HG02884 (cell line): Measurements from ENCODE around the gene WEE1.
A peak's percentile ranks its signal among the peaks of the same experiment; 100 is the strongest.
"Not testable (repeated sequence)": the region's sequence is repeated elsewhere in the genome, so short reads cannot be mapped to it uniquely, and the experiment has no call there.

Source experiments
- ATAC-seq: cut with Tn5 transposase; IDR thresholded peaks from one replicate; pipeline ENCODE4 v1.9.1; 2021; ENCODE audit warnings: mild to moderate bottlenecking, moderate library complexity; ENCODE audit not compliant: unreplicated experiment

WEE1 gene

DNA sequence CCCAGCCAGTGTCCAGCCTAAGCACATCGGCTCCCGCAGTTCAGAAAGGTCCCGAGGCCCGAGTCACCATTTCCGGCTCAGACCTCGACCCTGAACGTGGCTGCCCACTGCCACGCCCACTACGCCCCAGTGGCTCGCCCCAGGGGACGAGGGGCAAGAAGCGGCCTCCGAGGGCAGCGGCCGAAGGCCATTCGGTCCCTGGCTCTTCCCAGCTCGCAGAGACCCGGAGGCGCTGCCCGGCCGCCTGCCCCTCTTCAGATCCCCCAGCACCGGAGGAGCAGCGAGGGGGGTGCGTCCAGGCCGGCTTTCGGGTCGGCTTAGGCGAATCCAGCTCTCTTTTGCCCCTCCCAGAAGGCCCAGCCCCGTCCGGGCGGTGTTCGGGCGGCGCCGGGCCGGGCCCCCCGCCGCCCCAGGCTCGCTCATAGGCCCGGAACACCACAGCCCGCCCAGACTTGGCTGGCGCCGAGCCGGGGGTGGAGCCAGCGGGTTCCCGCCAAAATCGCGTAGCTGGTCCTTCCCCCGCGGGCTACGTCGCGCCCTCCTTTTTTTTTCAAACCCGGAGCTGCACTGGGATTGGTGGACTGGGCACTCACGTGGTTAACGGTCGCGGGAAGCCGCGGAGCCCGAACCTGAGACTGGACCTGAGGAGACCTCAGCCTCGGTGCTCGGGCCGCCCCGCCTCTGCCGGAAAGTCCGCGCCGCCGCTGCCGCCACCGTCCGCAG is at the start of gene WEE1:
Gene WEE1, plus strand, starts transcription at position 619 of the 723 bp plus-strand sequence. CDS start 264 bp downstream, outside the sequence.
- ATAC-seq, result peak; percentile 86

DNA sequence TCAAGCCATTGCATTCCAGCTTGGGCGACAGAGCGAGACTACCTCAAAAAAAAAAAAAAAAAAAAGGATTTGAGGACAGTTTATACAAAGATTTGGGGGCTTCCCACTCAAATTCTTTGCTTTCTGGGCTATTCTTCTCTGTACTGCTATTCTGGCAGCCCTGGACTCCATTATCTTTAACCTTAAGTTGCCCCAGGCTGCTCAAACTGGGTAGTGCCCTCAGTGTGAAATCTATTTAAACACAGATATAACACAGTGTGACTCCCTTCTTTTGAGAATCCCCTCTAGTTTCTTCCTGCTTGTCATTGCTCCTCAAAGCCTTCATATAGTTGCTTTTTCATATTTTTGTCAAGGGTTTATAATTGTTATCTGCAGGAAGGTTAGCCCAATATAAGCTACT is 49.5 kb upstream of the WEE1 start:
- ATAC-seq, result no peak

DNA sequence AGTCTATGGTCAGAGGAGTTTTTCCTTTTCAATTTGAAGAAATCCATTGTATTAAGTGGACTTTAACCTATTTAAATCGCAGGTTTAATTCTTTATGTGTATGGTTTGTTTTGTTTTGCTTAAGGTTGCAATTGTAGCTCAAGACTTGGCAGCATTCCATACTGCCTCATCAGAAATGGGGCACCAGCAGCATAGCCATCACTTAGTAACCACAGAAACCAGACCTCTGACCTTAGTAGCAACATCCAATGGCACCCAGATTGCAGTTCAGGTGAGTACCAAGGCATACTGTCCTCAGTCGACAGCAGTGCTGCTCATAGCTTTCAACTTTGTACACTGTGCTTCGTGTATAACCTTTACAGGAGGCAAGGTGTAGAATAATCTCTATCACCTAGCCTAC is 48.4 kb upstream of the WEE1 start:
- no peak for ATAC-seq

DNA sequence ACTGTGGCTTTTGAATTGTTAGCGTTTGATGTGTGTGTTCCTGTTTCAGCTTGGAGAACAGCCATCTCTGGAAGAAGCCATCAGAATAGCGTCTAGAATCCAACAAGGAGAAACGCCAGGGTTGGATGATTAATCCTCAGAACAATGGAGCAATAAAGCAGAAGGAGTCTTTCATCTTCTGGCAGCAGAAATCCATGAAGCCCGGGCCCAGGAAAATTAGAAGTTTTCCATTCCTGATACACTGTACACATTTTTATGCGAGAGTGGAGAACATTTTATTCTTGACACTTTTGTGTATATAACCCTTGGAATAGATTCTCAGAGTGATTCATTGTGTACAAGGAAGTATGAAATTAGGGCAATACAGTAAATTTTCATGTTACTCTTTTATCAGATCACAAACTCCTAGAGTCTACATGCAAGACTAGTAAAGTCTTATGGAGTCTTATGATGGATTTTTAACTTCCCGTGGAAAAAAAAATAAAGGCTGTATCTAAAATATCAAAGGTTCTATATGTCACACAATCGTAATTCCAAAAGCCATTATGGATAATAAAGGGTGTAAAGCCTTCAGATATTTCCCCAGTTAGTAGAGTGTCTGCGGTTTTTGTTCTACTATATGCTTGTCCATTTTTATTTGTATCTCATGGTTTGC is 45.9 kb upstream of the WEE1 start:
- no peak for ATAC-seq

DNA sequence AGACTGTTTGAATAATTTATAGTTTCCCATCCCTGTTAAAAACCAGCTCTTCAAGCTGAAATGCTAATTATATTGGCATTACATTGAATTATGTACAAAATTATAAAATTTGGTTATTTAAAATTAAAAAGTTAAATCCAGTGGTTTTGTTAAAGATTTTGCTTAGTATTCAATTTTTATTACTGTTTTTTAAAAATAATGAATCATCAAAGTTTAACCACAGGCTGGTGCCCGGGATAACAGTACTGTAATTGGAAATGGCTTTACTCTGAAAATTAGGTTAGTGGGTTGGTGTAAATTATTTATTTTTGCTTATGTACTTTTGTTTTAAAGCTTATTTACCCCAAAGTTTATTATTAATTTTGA is 45.4 kb upstream of the WEE1 start:
- ATAC-seq, result no peak

- ATAC-seq, result no peak
These were observed 44.7 kb upstream of the WEE1 start for GRCh38 chr11:9528573-9529333.

DNA sequence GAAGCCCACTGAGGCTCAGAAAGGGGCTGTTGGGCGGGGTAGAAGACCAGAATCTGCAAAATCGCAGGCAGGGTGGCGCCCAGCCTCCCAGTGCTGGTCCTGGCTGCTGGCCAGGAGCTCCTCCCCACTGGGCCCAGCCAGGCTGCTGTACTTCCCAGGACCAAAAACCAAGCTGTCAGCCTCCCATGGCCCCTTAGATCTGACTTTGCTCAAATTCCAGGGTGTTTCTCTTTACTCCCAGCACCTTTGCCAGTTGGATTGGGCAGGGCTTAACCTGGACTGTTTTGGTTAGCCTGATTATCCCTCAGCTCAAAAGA is 44.2 kb upstream of the WEE1 start:
- ATAC-seq, result no peak

DNA sequence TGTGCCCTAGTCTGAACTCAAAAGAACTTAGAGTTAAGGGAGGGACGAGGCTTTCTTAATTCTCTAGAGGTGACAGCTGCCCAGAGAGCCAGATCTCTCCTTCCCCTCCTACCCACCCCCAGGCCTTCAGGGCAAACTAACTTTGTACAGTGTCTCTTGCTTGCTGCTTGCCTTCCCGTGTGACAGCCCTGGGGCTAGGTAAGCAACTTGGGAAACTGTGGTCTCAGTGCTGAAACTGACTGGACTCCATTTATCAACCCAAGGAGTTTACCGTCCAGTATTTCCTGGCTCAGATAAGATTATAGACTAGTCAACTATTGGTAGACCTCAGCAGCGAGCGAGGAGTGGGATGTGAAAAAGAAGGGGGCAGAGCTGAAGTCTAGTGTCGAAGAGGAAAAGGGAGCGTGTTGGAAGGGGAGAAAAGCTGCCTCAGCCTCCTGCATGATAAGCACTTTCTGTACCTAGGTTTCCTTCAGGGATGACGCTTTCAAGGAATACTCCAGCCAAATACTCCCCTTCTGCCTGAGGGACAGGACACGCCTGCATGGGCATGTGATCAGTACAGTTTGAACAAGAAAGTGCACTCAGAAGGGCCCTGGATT is 43.3 kb upstream of the WEE1 start:
- no peak for ATAC-seq

GRCh38 chr11:9530901-9531625 is 42.4 kb upstream of the WEE1 start:
- no peak for ATAC-seq

DNA sequence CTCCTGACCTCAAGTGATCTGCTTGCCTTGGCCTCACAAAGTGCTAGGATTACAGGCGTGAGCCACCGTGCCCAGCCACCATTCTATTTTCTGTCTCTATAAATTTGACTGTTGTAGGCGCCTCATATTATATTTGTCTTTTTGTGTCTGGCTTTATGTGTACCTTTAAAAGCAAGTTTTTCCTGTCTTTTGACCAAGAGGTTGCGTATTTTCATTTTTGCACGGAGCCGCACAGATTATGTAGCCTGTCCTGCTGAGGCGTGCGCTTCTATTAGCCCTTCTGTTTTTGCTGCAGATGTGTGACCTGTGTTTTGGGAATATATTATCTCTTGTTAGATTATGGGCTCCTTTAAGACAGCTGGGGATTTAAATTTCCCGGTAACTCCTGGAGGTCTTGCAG is 40.4 kb upstream of the WEE1 start:
- ATAC-seq, result no peak

DNA sequence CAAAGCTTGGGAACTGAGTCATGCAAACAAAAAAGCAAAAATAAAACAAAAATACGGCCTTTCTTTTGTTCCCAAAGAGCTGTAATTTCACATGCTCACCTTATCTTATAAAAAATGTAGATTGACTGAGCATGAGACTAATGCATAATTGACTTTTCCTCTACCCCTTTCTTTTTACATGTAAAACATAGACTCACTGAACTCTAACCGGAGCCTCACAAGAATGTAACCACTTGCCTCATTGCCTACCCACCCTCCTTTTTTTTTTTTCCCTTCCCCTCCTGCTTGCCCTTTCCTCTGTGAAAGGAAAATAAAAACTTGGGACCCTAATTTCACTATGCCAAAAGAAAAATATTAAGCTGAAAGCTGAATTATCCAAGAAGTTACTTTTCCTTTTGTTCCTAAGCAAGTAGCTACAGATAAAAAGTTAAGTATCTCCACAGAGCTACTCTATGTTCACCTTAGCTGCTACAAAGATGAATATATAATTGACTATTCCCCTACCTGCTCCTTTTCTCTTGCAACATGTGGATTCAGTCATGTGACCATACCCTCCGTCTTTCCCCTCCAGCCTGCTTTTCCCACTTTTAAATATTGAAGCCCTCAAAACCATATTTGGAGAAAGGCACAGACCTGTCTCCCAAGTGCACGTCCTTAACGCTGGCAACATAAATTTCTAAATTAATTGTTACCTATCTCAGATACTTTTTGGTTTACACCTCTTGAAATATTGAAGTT is 39.6 kb upstream of the WEE1 start:
- ATAC-seq, result no peak

- ATAC-seq, result no peak
These were observed 38.2 kb upstream of the WEE1 start for GRCh38 chr11:9535189-9535781.

DNA sequence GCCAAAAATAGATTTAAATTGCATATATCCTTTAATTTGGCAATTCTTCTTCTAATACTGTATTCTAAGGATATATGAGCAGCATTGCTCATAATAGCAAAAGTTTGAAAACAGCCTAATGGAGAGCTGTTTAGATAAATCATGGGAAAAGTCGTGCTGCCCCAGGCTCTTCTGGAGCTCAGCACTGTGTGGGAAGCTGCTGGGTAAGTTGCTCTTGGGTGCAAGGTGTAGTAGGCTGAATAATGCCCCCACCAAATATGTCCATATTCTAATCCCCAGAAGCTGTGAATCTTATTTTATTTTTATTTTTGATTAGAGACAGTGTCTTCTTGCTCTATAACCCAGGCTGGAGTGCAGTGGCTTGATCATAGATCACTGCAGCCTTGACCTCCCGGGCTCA is 34.9 kb upstream of the WEE1 start:
- no peak for ATAC-seq

DNA sequence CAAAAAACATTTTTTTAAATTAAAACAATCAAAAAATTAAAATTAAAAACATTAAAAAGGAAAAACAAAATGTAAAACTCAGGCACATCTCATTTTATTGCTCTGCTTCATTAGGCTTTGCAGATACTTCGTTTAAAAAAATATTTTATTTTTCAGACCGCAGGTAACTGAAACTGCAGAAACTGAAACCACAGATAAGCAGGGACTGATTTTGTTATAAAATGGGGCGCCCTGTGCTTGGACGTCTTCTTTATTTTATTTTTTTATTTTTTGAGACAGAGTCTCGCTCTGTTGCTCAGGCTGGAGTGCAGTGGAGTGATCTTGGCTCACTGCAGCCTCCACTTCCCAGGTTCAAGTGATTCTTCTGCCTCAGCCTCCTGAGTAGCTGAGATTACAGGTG is 24.3 kb upstream of the WEE1 start:
- ATAC-seq, result not testable (repeated sequence)

- no peak for ATAC-seq
These were observed 23.3 kb upstream of the WEE1 start for GRCh38 chr11:9550191-9550628.

DNA sequence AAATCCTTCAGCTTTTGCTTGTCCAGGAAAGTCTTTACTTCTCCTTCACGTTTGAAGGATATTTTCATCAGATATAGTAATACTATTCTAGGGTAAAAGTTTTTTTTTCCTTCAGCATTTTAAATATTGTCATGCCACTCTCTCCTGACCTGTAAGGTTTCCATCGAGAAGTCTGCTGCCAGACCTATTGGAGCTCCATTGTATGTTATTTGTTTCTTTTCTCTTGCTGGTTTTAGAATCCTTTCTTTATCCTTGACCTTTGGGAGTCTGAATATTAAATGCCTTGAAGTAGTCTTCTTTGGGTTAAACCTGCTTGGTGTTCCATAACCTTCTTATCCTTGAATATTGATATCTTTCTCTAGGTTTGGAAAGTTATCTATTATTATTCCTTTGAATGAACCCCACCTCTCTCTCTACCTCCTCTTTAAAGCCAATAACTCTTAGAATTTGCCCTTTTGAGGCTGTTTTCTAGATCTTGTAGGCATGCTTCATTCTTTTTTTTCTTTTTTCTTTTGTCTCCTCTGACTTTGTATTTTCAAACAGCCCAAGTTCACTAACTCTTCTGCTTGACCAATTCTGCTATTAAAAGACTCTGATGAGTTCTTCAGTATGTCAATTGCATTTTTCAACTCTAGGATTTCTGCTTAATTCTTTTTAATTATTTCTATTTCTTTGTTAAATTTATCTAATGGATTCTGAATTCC is 12.0 kb upstream of the WEE1 start:
- no peak for ATAC-seq

- no peak for ATAC-seq
These were observed 10.8 kb upstream of the WEE1 start for GRCh38 chr11:9562716-9563115.

- ATAC-seq, result no peak
These were observed 10.2 kb upstream of the WEE1 start for GRCh38 chr11:9563196-9563730.
